ENCODE measurements around the gene DSC3.

Gene DSC3

GRCh38 chr18:31010601-31011000 is 31.9 kb downstream of the DSC3 start:
- POLR2A ChIA-PET = no interaction called here
- DNase-seq (ENCODE audit: low read depth, low spot score) = no peak
- CTCF ChIA-PET = no interaction called here
- H3K4me3 ChIP-seq (ENCODE audit: low read depth, low read length) = no peak overlapping the region
- TF ChIP-seq CTCF (IDR thresholded peaks at IDR 0.05; ENCODE audit: insufficient read depth, low read length, missing control alignments) = no peak

- ChIA-PET POLR2A (no interaction called here), CTCF (no interaction called here)
- H3K4me3 ChIP-seq (ENCODE audit: low read depth, low read length) = no peak overlapping the region
- no peak for DNase-seq (ENCODE audit: low read depth, low spot score)
- no peak for TF ChIP-seq CTCF (IDR thresholded peaks at IDR 0.05; ENCODE audit: insufficient read depth, low read length, missing control alignments)
Observed at GRCh38 chr18:30999887-31000628, 42.5 kb downstream of the DSC3 start.

- CTCF ChIA-PET = no interaction called here
- POLR2A ChIA-PET = no interaction called here
- TF ChIP-seq CTCF (IDR thresholded peaks at IDR 0.05; ENCODE audit: insufficient read depth, low read length, missing control alignments) = no peak
- DNase-seq (ENCODE audit: low read depth, low spot score) = no peak
- no peak overlapping the region for H3K4me3 ChIP-seq (ENCODE audit: low read depth, low read length)
Observed at GRCh38 chr18:30999186-30999585, 43.4 kb downstream of the DSC3 start.

- no peak for TF ChIP-seq CTCF (IDR thresholded peaks at IDR 0.05; ENCODE audit: insufficient read depth, low read length, missing control alignments)
- no peak overlapping the region for H3K4me3 ChIP-seq (ENCODE audit: low read depth, low read length)
- DNase-seq (ENCODE audit: low read depth, low spot score) = no peak
- POLR2A ChIA-PET = no interaction called here
- CTCF ChIA-PET = no interaction called here
Observed at GRCh38 chr18:30997223-30997622, 45.3 kb downstream of the DSC3 start.

- CTCF ChIA-PET = no interaction called here
- TF ChIP-seq CTCF (IDR thresholded peaks at IDR 0.05; ENCODE audit: insufficient read depth, low read length, missing control alignments) = no peak
- POLR2A ChIA-PET = no interaction called here
- DNase-seq (ENCODE audit: low read depth, low spot score) = no peak
- H3K4me3 ChIP-seq (ENCODE audit: low read depth, low read length) = no peak overlapping the region
Observed at GRCh38 chr18:30992231-30992630, 50.3 kb downstream of the DSC3 start.

- TF ChIP-seq CTCF (IDR thresholded peaks at IDR 0.05; ENCODE audit: insufficient read depth, low read length, missing control alignments) = no peak
- no peak overlapping the region for H3K4me3 ChIP-seq (ENCODE audit: low read depth, low read length)
- DNase-seq (ENCODE audit: low read depth, low spot score) = no peak
- ChIA-PET CTCF (no interaction called here), POLR2A (no interaction called here)
Observed at GRCh38 chr18:30991397-30991796, 51.1 kb downstream of the DSC3 start.

Measured in AG04449 (cell line).